ENCODE data around the gene PNMA1. TPM values are rescaled to one million over a fixed set of nuclear protein-coding genes. Genes with fewer than 3 reads are reported as not detected.

The PNMA1 gene
- total and polyA plus RNA-seq, 9 of the 15 experiments (the other 6 are each of a cell fraction or from before 2014, with no cell fraction given), result 1.7 to 26.4 (median 8.7) TPM

GRCh38 chr14:73719361-73719760 is 5.2 kb upstream of the PNMA1 start:
- BruUV-seq (replicated peaks), result no TSS peak
- Histone ChIP-seq H2AFZ (ENCODE audit: low read depth, low read length) (no peak overlapping the region), H3K4me2 (ENCODE audit: insufficient read depth, low read length) (no peak overlapping the region), H3K79me2 (ENCODE audit: control insufficient read depth, insufficient read depth, low read length) (no peaks in the 10 kb centered on the region), H3K9me3 (replicated peaks; ENCODE audit: control insufficient read depth, insufficient read depth, low read depth, low read length) (no peaks in the 10 kb centered on the region), H3K27me3 (ENCODE audit: control insufficient read depth in 2 of 2, insufficient read depth in 2 of 2, low read length in 2 of 2) (no peaks in the 10 kb centered on the region), H3K9me1 (ENCODE audit: control insufficient read depth, insufficient read depth, low read length) (no peaks in the 10 kb centered on the region), H3K4me1 (replicated peaks in 1 of 2; ENCODE audit: control insufficient read depth in 2 of 2, insufficient read depth in 2 of 2, low read length in 2 of 2) (peaks cover 3 to 17% of the 10 kb centered on the region in 2 experiments; a peak in 3 of 5 replicates), H4K20me1 (replicated peaks; ENCODE audit: control insufficient read depth, insufficient read depth, low read length) (no peaks in the 10 kb centered on the region; the same call in 1 of the 2 replicates), H3K4me3 (no peak overlapping the region), H3K9ac (ENCODE audit: insufficient read depth in 1 of 2, low read depth in 2 of 2, low read length in 2 of 2) (no peak overlapping the region), H3K36me3 (ENCODE audit: control insufficient read depth, insufficient read depth, low read length) (peaks cover 89% of the 10 kb centered on the region), H3K27ac (ENCODE audit: extremely low read depth, low read depth, low read length) (no peak overlapping the region)
- TF ChIP-seq TRIM28 (IDR thresholded peaks at IDR 0.05), result no peak
- no peak for TF ChIP-seq TCF7L2 (IDR thresholded peaks at IDR 0.05; ENCODE audit: low read depth, low read length)
- TF ChIP-seq FOXP4 (CRISPR knock-in tag; IDR thresholded peaks at IDR 0.05; ENCODE audit: borderline replicate concordance), result no peak
- no peak for TF ChIP-seq ZNF707 (CRISPR knock-in tag; conservative IDR thresholded peaks at IDR 0.05)
- no peak for TF ChIP-seq ARID2 (IDR thresholded peaks at IDR 0.05)
- TF ChIP-seq SMARCB1 (IDR thresholded peaks at IDR 0.05; ENCODE audit: insufficient read length, low read depth), result no peak
- TF ChIP-seq ZNF212 (CRISPR knock-in tag; IDR thresholded peaks at IDR 0.05), result no peak
- no peak for TF ChIP-seq ZNF282 (CRISPR knock-in tag; IDR thresholded peaks at IDR 0.05)
- TF ChIP-seq ETS2 (tag; IDR thresholded peaks at IDR 0.05; ENCODE audit: borderline replicate concordance, poor library complexity, severe bottlenecking), result no peak
- TF ChIP-seq ZNF12 (CRISPR knock-in tag; IDR thresholded peaks at IDR 0.05), result no peak
- no peak for TF ChIP-seq NCOA1 (IDR thresholded peaks at IDR 0.05; ENCODE audit: low read depth)
- no peak for TF ChIP-seq ZNF79 (CRISPR knock-in tag; IDR thresholded peaks at IDR 0.05; ENCODE audit: low read depth)
- no peak for TF ChIP-seq IRF9 (tag; IDR thresholded peaks at IDR 0.05)
- TF ChIP-seq ATF4 (CRISPR knock-in tag; IDR thresholded peaks at IDR 0.05), result no peak
- no peak for TF ChIP-seq ZBTB7A (IDR thresholded peaks at IDR 0.05; ENCODE audit: borderline replicate concordance, control insufficient read depth, low read depth, low read length)
- no peak for TF ChIP-seq NR2F6 (CRISPR knock-in tag; IDR thresholded peaks at IDR 0.05)
- TF ChIP-seq ZSCAN29 (IDR thresholded peaks at IDR 0.05), result no peak
- TF ChIP-seq CXXC5 (CRISPR knock-in tag; IDR thresholded peaks at IDR 0.05), result no peak
- TF ChIP-seq CREBBP (IDR thresholded peaks at IDR 0.05; ENCODE audit: low read depth, low read length), result no peak
- TF ChIP-seq NFIC (IDR thresholded peaks at IDR 0.05), result no peak
- 96% methylated on average over 12 of the region's 13 CpGs for WGBS (ENCODE audit: insufficient coverage, low coverage, missing lambda C conversion rate)
- intact Hi-C loops (cut with micrococcal nuclease) (no loop called here), in situ Hi-C loops (cut with MboI) (no loop called here)
- CTCF ChIA-PET (ENCODE audit: low intra/inter-chr PET ratio), result no interaction called here
- FAIRE-seq (no peak), ATAC-seq (no peak), DNase-seq (ENCODE audit: extremely low read depth in 1 of 4, low spot score in 3 of 4) (no peak)
- POLR2A ChIA-PET, result interaction anchor here (0.7 kb wide), 1 partner anchor 13 kb away, joined by 4 read pairs; no protein-coding TSS in a partner anchor
